Central memory CD8-positive, alpha-beta T cell (primary cell): ENCODE measurements around the gene SORBS1.

Source experiments
- ATAC-seq: fragments of 150-1000 bp; cut with Tn5 transposase; replicated peaks from 2 replicates; pipeline ENCODE4 v1.10.0; 2022; ENCODE audit warnings: mild to moderate bottlenecking, moderate FRiP score, moderate number of reproducible peaks; ENCODE audit not compliant: poor library complexity, severe bottlenecking; ENCODE audit errors: extremely low read depth
- DNase-seq, 2 donors: peaks; one replicate each; pipeline ENCODE4 v3.0.0; 2021; ENCODE audit warnings: low spot score in 2 of 2
- H3K27ac Mint-ChIP-seq: one replicate; pipeline ENCODE4 v1.8.0; 2022; ENCODE audit warnings: low read depth, mild to moderate bottlenecking, moderate library complexity, mixed read lengths
- H3K27me3 Mint-ChIP-seq: one replicate; pipeline ENCODE4 v1.8.0; 2022; ENCODE audit warnings: mixed read lengths
- H3K36me3 Mint-ChIP-seq: one replicate; pipeline ENCODE4 v1.8.0; 2022; ENCODE audit warnings: mild to moderate bottlenecking, moderate library complexity, mixed read lengths; ENCODE audit not compliant: insufficient read depth
- H3K4me1 Mint-ChIP-seq: one replicate; pipeline ENCODE4 v1.8.0; 2022; ENCODE audit warnings: mixed read lengths
- H3K4me3 Mint-ChIP-seq: one replicate; pipeline ENCODE4 v1.8.0; 2022; ENCODE audit warnings: mild to moderate bottlenecking, moderate library complexity, mixed read lengths
- H3K9me3 Mint-ChIP-seq: one replicate; pipeline ENCODE4 v1.8.0; 2022; ENCODE audit warnings: mixed read lengths

The SORBS1 gene

GRCh38 chr10:95531994-95532399, 29.2 kb downstream of the SORBS1 start:
- Mint-ChIP-seq H3K27me3 (peaks cover 23% of the 10 kb centered on the region), H3K27ac (no peak overlapping the region), H3K36me3 (no peaks in the 10 kb centered on the region), H3K4me1 (no peaks in the 10 kb centered on the region), H3K9me3 (no peaks in the 10 kb centered on the region), H3K4me3 (no peak overlapping the region)
- DNase-seq (no peak), ATAC-seq (no peak)

DNA sequence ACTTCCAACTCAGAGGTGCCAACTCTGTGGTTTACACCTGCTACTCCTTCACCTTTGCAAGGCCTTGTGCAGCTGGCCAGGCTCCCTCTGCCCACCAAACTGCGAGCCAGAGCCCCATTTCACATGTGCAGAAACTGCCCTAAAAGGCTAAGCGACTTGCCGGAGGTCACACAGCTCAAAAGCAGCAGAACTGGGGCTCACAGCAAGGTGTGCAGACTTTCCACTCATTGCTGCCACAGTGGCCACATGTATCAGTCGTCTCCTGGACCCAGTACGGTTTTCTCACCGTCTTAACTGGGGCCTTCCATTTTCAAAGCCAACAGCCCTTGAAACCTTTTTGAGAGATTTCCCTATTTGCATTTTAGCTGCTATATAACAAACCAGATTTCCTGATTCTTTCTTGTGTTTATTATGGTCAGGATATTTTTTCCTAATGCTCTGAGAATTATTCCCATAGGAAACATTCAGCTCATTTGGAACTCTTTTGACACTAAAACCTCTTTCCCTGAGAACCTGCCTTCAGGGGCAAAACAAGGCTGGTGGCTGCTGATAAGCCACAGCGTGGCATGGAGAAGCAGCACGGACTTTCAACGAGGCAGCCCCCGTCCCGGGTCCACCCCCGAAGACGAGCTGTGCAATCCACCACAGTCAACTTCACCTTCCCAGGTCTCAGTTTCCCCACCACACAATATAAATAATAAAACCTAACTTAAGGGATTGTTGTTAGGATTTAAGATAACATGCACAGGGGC, 29.9 kb downstream of the SORBS1 start:
- H3K4me1 Mint-ChIP-seq = no peaks in the 10 kb centered on the region
- H3K9me3 Mint-ChIP-seq = no peaks in the 10 kb centered on the region
- no peak overlapping the region for H3K27ac Mint-ChIP-seq

GRCh38 chr10:95530561-95530960, 30.6 kb downstream of the SORBS1 start:
- ATAC-seq (no peak), DNase-seq (no peak)
- no peaks in the 10 kb centered on the region for H3K4me1 Mint-ChIP-seq
- no peaks in the 10 kb centered on the region for H3K36me3 Mint-ChIP-seq
- H3K4me3 Mint-ChIP-seq = no peak overlapping the region
- H3K9me3 Mint-ChIP-seq = no peaks in the 10 kb centered on the region
- no peak overlapping the region for H3K27ac Mint-ChIP-seq
- H3K27me3 Mint-ChIP-seq = peaks cover 29% of the 10 kb centered on the region

More for the DNA sequence above, 29.9 kb downstream of the SORBS1 start:
- no peak overlapping the region for H3K4me3 Mint-ChIP-seq
- H3K27me3 Mint-ChIP-seq = peaks cover 29% of the 10 kb centered on the region
- no peaks in the 10 kb centered on the region for H3K36me3 Mint-ChIP-seq
- DNase-seq (no peak), ATAC-seq (no peak)

DNA sequence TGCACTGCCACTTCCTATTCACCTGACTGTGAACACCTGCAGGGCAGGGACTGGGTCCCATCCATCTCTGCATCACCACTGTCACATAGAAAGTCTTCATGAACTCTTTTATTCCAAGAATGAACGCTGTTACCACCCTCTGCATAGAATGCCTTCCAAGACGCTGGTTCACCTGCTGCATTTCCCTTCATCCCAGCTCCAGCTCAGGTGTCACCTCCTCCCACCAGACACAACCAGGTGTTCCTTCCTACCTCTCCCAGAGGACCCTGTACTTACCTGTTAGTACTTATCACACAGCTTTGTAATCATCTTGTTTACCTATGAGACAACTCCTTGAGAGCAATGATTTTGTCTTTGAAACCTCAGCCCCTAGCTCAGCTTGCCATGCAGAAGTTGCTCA, 31.1 kb downstream of the SORBS1 start:
- H3K4me3 Mint-ChIP-seq = no peak overlapping the region
- peaks cover 29% of the 10 kb centered on the region for H3K27me3 Mint-ChIP-seq
- no peak overlapping the region for H3K27ac Mint-ChIP-seq

DNA sequence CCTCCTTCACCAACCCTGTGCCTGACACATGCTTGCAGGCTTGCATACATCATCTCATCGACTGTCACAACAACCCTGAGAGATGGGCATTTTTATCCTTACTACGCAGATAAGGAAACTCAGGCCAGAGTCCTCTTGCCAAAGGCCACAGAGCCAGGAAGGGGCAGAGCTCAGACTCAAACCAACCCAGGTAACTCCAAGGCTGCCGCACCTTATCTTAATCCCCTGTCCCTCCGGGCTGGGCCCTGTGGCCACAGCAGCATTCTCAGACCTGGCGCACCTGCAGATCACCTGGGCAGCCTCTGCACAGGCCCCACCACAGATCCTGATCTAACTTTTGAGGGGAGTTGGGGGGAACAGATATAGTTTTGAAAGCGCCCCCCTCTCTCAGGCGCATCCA, 35.1 kb downstream of the SORBS1 start:
- Mint-ChIP-seq H3K27me3 (peaks cover 44% of the 10 kb centered on the region), H3K27ac (no peak overlapping the region), H3K9me3 (no peaks in the 10 kb centered on the region), H3K36me3 (no peaks in the 10 kb centered on the region), H3K4me1 (no peaks in the 10 kb centered on the region), H3K4me3 (no peak overlapping the region)
- DNase-seq (no peak), ATAC-seq (no peak)

More for the DNA sequence above, 31.1 kb downstream of the SORBS1 start:
- H3K4me1 Mint-ChIP-seq = no peaks in the 10 kb centered on the region
- no peak for ATAC-seq
- no peak for DNase-seq
- H3K9me3 Mint-ChIP-seq = no peaks in the 10 kb centered on the region
- no peaks in the 10 kb centered on the region for H3K36me3 Mint-ChIP-seq

- no peak overlapping the region for H3K4me3 Mint-ChIP-seq
- H3K27ac Mint-ChIP-seq = no peak overlapping the region
- ATAC-seq = no peak
- DNase-seq = no peak
- H3K36me3 Mint-ChIP-seq = no peaks in the 10 kb centered on the region
- H3K4me1 Mint-ChIP-seq = no peaks in the 10 kb centered on the region
- no peaks in the 10 kb centered on the region for H3K9me3 Mint-ChIP-seq
- peaks cover 34% of the 10 kb centered on the region for H3K27me3 Mint-ChIP-seq
Observed at GRCh38 chr10:95525033-95525418, 36.1 kb downstream of the SORBS1 start.

DNA sequence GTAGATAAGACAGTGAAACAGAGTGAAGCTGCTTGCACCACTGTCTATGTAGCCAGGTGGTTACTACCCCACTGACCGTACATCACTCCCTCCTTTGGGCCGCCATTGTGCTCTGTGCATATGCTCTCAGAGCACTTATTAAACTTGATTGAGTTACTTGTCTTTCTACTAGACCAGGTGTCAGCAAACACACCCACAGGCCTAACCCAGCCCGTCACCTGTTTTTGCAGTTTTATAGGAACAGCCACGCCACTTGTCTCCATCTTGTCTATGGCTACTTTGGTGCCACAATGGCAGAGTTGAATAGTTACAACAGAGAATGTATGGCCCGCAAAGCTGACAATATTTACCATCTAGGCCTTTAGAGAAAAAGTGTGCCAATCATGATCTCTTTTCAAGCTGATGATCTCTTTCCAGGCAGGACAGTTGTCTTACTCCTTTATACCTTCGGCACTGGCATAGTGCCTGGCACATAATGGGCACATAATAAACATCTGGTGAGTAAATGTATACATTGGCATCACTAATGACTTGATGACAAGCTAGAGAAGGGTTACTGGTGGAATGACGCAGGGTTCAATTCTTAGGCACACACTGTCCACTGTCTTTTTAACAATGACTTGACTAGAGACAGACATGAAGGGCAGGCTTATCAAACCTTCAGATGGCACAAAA, 36.7 kb downstream of the SORBS1 start:
- H3K27ac Mint-ChIP-seq = no peak overlapping the region
- peaks cover 33% of the 10 kb centered on the region for H3K27me3 Mint-ChIP-seq

DNA sequence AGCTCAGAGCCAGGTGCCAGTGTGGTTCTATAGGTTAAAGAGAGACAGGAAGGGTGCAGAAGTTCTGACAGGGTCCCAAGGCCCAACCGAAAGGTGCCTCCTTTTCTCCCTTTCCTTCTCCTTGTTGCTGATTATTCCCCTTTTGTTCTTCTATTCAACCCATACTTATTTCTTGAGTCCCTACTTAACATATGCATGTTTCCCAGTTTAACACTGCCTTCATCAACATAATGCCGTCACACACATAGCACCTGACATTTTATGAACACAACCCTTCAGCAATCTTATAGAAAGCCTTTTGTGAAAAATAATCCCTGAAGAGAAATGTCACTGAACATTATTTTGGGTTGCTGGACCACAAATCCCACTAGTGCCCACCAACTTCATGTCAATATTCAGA, 39.1 kb downstream of the SORBS1 start:
- ATAC-seq (no peak), DNase-seq (no peak)
- Mint-ChIP-seq H3K4me1 (no peaks in the 10 kb centered on the region), H3K27ac (no peak overlapping the region), H3K36me3 (no peaks in the 10 kb centered on the region), H3K27me3 (peaks cover 22% of the 10 kb centered on the region), H3K9me3 (no peaks in the 10 kb centered on the region), H3K4me3 (no peak overlapping the region)

More for the DNA sequence above, 36.7 kb downstream of the SORBS1 start:
- no peaks in the 10 kb centered on the region for H3K9me3 Mint-ChIP-seq
- H3K36me3 Mint-ChIP-seq = no peaks in the 10 kb centered on the region
- ATAC-seq (no peak), DNase-seq (no peak)
- H3K4me1 Mint-ChIP-seq = no peaks in the 10 kb centered on the region
- no peak overlapping the region for H3K4me3 Mint-ChIP-seq

- Mint-ChIP-seq H3K4me3 (no peak overlapping the region), H3K27ac (no peak overlapping the region), H3K9me3 (no peaks in the 10 kb centered on the region), H3K36me3 (no peaks in the 10 kb centered on the region), H3K27me3 (peaks cover 15% of the 10 kb centered on the region), H3K4me1 (no peaks in the 10 kb centered on the region)
- DNase-seq (no peak), ATAC-seq (no peak)
Observed at GRCh38 chr10:95520617-95521016, 40.6 kb downstream of the SORBS1 start.

- peaks cover 15% of the 10 kb centered on the region for H3K27me3 Mint-ChIP-seq
- DNase-seq (no peak), ATAC-seq (no peak)
- no peaks in the 10 kb centered on the region for H3K4me1 Mint-ChIP-seq
- no peaks in the 10 kb centered on the region for H3K36me3 Mint-ChIP-seq
- no peak overlapping the region for H3K27ac Mint-ChIP-seq
- H3K4me3 Mint-ChIP-seq = no peak overlapping the region
- no peaks in the 10 kb centered on the region for H3K9me3 Mint-ChIP-seq
Observed at GRCh38 chr10:95518455-95519452, 42.4 kb downstream of the SORBS1 start.

DNA sequence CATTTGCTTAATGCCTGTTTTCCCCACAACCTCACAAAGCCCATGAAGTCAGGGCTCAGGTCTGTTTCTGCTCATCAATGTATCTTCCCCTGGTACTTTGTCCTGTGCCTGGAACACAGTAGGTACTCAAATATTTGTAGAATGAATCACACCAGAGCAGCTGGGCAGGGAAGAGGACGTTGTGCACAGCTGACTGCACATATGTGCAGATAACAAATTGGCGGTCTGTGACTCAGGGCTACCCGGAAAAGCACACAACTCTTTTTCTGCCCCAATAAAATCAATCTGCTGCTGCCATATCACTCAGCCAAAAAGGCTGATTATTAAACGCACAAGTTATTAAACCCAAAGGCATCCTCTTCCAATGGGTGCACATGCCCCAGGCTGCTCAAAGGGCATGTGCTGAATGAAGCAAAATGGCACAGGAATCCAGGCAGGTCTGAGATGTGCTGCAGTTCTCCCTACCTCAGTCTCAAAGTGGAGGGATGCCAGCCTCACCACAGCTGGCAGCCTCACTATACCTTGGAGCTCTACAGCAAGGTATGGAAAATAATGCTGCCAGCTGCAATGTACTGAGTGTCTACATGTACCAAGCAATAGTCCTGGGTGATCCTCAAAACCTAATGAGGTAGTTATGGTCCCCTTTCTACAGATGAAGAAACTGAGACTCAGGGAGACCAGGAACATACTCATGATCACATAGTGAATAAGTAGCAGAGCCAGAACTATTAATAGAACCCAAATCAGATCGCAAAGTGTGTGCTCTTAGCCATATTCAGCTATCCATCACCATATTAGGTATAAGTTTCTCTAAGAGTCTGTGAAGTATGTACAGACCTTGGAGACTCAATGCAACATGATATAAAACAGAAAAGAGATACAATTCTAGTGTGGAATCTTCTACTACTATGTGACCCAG, 43.4 kb downstream of the SORBS1 start:
- H3K27ac Mint-ChIP-seq = no peak overlapping the region
- H3K36me3 Mint-ChIP-seq = no peaks in the 10 kb centered on the region
- no peak overlapping the region for H3K4me3 Mint-ChIP-seq
- ATAC-seq (no peak), DNase-seq (no peak)
- no peaks in the 10 kb centered on the region for H3K4me1 Mint-ChIP-seq
- no peaks in the 10 kb centered on the region for H3K9me3 Mint-ChIP-seq
- H3K27me3 Mint-ChIP-seq = peaks cover 12% of the 10 kb centered on the region
